SK-MEL-5 (cell line): ENCODE measurements around the gene CAMSAP1. TPM values are rescaled to one million over a fixed set of nuclear protein-coding genes. Genes with fewer than 3 reads are reported as not detected.

Experiments
- DNase-seq: peaks from one replicate; pipeline ENCODE4 v3.0.0-alpha.2; 2016; ENCODE audit warnings: low read depth, low spot score
- in situ Hi-C: cut with HindIII; loops from 2 replicates; pipeline ENCODE4 v1.10.0; 2016; ENCODE audit warnings: low sequenced_read_pairs, high pct_unique_total_duplicates, low pct_unique_long_range_greater_than_20kb
- total RNA-seq: library from RNA; depleted of rRNA; stranded (reverse); fragments of >200 nt; shearing (Covaris generic); gene quantifications from 2 replicates; pipeline ENCODE4 v1.2.3, GENCODE V29; 2014

Gene CAMSAP1
- total RNA-seq, 1 experiment from 2014 or later: 14.7 TPM

- no peak for DNase-seq
- in situ Hi-C loops: no loop called here
Observed at GRCh38 chr9:135889564-135890189, 17.7 kb downstream of the CAMSAP1 start.

- in situ Hi-C loops: no loop called here
- no peak for DNase-seq
Observed at GRCh38 chr9:135888766-135889394, 18.5 kb downstream of the CAMSAP1 start.

GRCh38 chr9:135888126-135888765, 19.1 kb downstream of the CAMSAP1 start:
- no peak for DNase-seq
- in situ Hi-C loops: no loop called here

GRCh38 chr9:135887585-135888050, 19.7 kb downstream of the CAMSAP1 start:
- in situ Hi-C loops: no loop called here
- DNase-seq: no peak

- in situ Hi-C loops: no loop called here
- DNase-seq: no peak
Observed at GRCh38 chr9:135887021-135887507, 20.3 kb downstream of the CAMSAP1 start.

GRCh38 chr9:135886147-135886981, 21.0 kb downstream of the CAMSAP1 start:
- in situ Hi-C loops: no loop called here

GRCh38 chr9:135885100-135885853, 22.1 kb downstream of the CAMSAP1 start:
- no peak for DNase-seq

More at GRCh38 chr9:135886147-135886981, 21.0 kb downstream of the CAMSAP1 start:
- no peak for DNase-seq

GRCh38 chr9:135884328-135885035, 22.9 kb downstream of the CAMSAP1 start:
- in situ Hi-C loops: no loop called here
- DNase-seq: no peak

More at GRCh38 chr9:135885100-135885853, 22.1 kb downstream of the CAMSAP1 start:
- in situ Hi-C loops: no loop called here

- no peak for DNase-seq
- in situ Hi-C loops: no loop called here
Observed at GRCh38 chr9:135883410-135884089, 23.8 kb downstream of the CAMSAP1 start.

- no peak for DNase-seq
- in situ Hi-C loops: no loop called here
Observed at GRCh38 chr9:135882011-135882410, 25.3 kb downstream of the CAMSAP1 start.

GRCh38 chr9:135880438-135880837, 26.9 kb downstream of the CAMSAP1 start:
- in situ Hi-C loops: no loop called here
- DNase-seq: no peak

GRCh38 chr9:135879619-135880018, 27.7 kb downstream of the CAMSAP1 start:
- in situ Hi-C loops: no loop called here
- no peak for DNase-seq

- DNase-seq: no peak
- in situ Hi-C loops: no loop called here
Observed at GRCh38 chr9:135879237-135879601, 28.1 kb downstream of the CAMSAP1 start.

- in situ Hi-C loops: no loop called here
- DNase-seq: no peak
Observed at GRCh38 chr9:135878528-135879236, 28.7 kb downstream of the CAMSAP1 start.

- in situ Hi-C loops: no loop called here
- DNase-seq: no peak
Observed at GRCh38 chr9:135877791-135878527, 29.4 kb downstream of the CAMSAP1 start.
